HepG2 (cell line): ENCODE results near the gene TRERF1. TPM values are rescaled to one million over a fixed set of nuclear protein-coding genes. Genes with fewer than 3 reads are reported as not detected.

Experiments used
- CC2D1A ChIP-seq: sonication (generic); formaldehyde crosslinking; IDR thresholded peaks from 2 replicates; pipeline ENCODE4 v1.8.1; 2023; ENCODE audit warnings: mild to moderate bottlenecking, missing genetic modification reagents
- CCDC6 ChIP-seq: sonication (generic); formaldehyde crosslinking; IDR thresholded peaks from 2 replicates; pipeline ENCODE4 v1.8.1; 2022; ENCODE audit warnings: mild to moderate bottlenecking, missing genetic modification reagents, moderate library complexity
- CEBPZ ChIP-seq: IDR thresholded peaks from 2 replicates; pipeline ENCODE4 v1.6.1; 2012; ENCODE audit warnings: low read length, improper control_type of control experiment
- DR1 ChIP-seq: sonication (generic); formaldehyde crosslinking; IDR thresholded peaks from 2 replicates; pipeline ENCODE4 v1.8.0; 2021; ENCODE audit warnings: mild to moderate bottlenecking, missing genetic modification reagents, inconsistent platforms
- PREB ChIP-seq: sonication (generic); formaldehyde crosslinking; IDR thresholded peaks from 2 replicates; pipeline ENCODE4 v1.4.0; 2020; ENCODE audit warnings: missing genetic modification reagents
- PRPF4 ChIP-seq: fragments of 200-400 bp; formaldehyde crosslinking; IDR thresholded peaks from 2 replicates; pipeline ENCODE4 v1.6.1; 2016; ENCODE audit warnings: low read length, low read depth; ENCODE audit not compliant: poor library complexity, severe bottlenecking
- RARA ChIP-seq: IDR thresholded peaks from 2 replicates; pipeline ENCODE4 v1.6.1; 2016; ENCODE audit warnings: missing genetic modification reagents, missing compliant biosample characterization
- ZBTB40 ChIP-seq, 2 experiments: fragments of 450-650 bp in 1 of 2; sonication (generic) in 1 of 2; formaldehyde crosslinking in 1 of 2; IDR thresholded peaks; 2 replicates each; pipeline versions ENCODE4 v1.6.1 to v1.8.0; 2016 to 2022; ENCODE audit warnings: antibody characterized with exemption in 1 of 2, mild to moderate bottlenecking in 1 of 2, missing genetic modification reagents in 1 of 2
- ZFX ChIP-seq: sonication (generic); formaldehyde crosslinking; IDR thresholded peaks from 2 replicates; pipeline ENCODE4 v1.4.0; 2020; ENCODE audit warnings: mild to moderate bottlenecking, low read depth, missing genetic modification reagents, moderate library complexity
- ZNF230 ChIP-seq: sonication (generic); formaldehyde crosslinking; IDR thresholded peaks from 2 replicates; pipeline ENCODE4 v1.4.0; 2020; ENCODE audit warnings: mild to moderate bottlenecking, missing genetic modification reagents
- ZNF264 ChIP-seq: sonication (generic); formaldehyde crosslinking; IDR thresholded peaks from 2 replicates; pipeline ENCODE4 v1.4.0; 2020; ENCODE audit warnings: missing genetic modification reagents
- ZNF362 ChIP-seq: sonication (generic); formaldehyde crosslinking; IDR thresholded peaks from 2 replicates; pipeline ENCODE4 v1.4.0; 2020; ENCODE audit warnings: missing genetic modification reagents, mild to moderate bottlenecking, borderline replicate concordance
- ZSCAN25 ChIP-seq: sonication (generic); formaldehyde crosslinking; IDR thresholded peaks from 2 replicates; pipeline ENCODE4 v1.8.0; 2022; ENCODE audit warnings: mild to moderate bottlenecking, missing genetic modification reagents
- polyA plus RNA-seq, 8 experiments: library from polyadenylated mRNA; depleted of rRNA in 3 of 8; stranded (reverse) in 7 of 8; unstranded in 1 of 8; fragments of >200 nt; fragmentation: Illumina TruSeq in 4 of 8; extraction: Trizol in 4 of 8; gene quantifications; 2 replicates each; pipeline versions ENCODE4 v1.2.1 to v1.2.3, GENCODE V29; 2011 to 2016; ENCODE audit warnings: low read depth in 4 of 8, missing spikeins in 1 of 8, mixed read lengths in 1 of 8; ENCODE audit not compliant: insufficient read depth in 1 of 8
- total RNA-seq, 5 experiments: library from RNA; depleted of rRNA; stranded (reverse); fragments of >200 nt; fragmentation: Illumina TruSeq; extraction: Trizol; gene quantifications; 2 replicates each; pipeline ENCODE4 v1.2.3, GENCODE V29; 2016; ENCODE audit warnings: low read depth in 1 of 5

TRERF1 gene
- total and polyA plus RNA-seq, 2 of the 13 experiments (the other 11 are each of a cell fraction or from before 2014, with no cell fraction given) = 0.02 TPM; not detected in 1

- TF ChIP-seq ZNF362 (CRISPR knock-in tag) (no peak), CC2D1A (CRISPR knock-in tag) (no peak), PRPF4 (no peak), RARA (peak; percentile 70), PREB (CRISPR knock-in tag) (no peak), ZNF230 (CRISPR knock-in tag) (no peak), ZNF264 (CRISPR knock-in tag) (no peak), CCDC6 (CRISPR knock-in tag) (no peak), CEBPZ (no peak), ZSCAN25 (CRISPR knock-in tag) (no peak), DR1 (CRISPR knock-in tag) (no peak), ZBTB40 (IDR thresholded peaks at IDR 0.05) (no peak), ZBTB40 (CRISPR knock-in tag; IDR thresholded peaks at IDR 0.05) (no peak), ZFX (CRISPR knock-in tag) (0 out of 2 replicates have a peak, but pooled peaks have one; percentile 30)
These were observed 225.0 kb downstream of the TRERF1 start (continued) for GRCh38 chr6:42226645-42227143.
